Hippocampal formation (tissue), 2 donors: ENCODE data around the gene TEKTIP1.
"Not testable (repeated sequence)": the region's sequence is repeated elsewhere in the genome, so short reads cannot be mapped to it uniquely, and the experiment has no call there.

Experiments
- DNase-seq, 2 donors: peaks; one replicate each; lab custom pipeline; 2025; lab: John Stamatoyannopoulos, UW

TEKTIP1 gene

GRCh38 chr19:3523361-3524077 lies 15.5 kb upstream of the TEKTIP1 start:
- no peak for DNase-seq

- DNase-seq, result no peak
These were observed 14.7 kb upstream of the TEKTIP1 start for GRCh38 chr19:3524078-3524842.

DNA sequence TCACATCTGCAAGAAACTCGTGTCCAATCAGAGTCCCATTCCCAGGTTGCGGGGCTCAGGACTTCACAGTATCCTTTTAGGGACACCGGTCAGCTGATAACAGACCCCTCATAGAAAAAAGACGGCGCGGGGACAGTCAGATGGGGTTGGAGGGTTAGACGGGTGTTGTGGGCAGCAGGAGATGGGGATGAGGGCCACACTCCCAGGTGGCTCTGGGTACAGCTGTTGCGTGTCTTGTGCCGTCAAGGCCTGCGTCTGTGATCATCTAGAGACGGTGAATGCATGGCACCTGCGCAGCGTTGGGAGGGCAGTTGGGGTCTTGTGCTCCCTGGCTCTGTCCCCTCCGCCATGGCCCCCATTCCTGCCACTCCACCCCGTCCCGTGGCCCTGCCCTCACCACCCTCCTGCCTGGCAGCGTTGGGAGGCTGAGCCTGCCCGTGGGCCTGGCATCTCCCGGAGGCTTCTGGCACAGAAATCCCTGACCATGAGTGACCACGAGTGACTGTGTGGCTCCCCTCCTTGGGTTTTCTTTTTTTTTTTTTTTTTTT lies 14.0 kb upstream of the TEKTIP1 start:
- DNase-seq, result no peak

DNA sequence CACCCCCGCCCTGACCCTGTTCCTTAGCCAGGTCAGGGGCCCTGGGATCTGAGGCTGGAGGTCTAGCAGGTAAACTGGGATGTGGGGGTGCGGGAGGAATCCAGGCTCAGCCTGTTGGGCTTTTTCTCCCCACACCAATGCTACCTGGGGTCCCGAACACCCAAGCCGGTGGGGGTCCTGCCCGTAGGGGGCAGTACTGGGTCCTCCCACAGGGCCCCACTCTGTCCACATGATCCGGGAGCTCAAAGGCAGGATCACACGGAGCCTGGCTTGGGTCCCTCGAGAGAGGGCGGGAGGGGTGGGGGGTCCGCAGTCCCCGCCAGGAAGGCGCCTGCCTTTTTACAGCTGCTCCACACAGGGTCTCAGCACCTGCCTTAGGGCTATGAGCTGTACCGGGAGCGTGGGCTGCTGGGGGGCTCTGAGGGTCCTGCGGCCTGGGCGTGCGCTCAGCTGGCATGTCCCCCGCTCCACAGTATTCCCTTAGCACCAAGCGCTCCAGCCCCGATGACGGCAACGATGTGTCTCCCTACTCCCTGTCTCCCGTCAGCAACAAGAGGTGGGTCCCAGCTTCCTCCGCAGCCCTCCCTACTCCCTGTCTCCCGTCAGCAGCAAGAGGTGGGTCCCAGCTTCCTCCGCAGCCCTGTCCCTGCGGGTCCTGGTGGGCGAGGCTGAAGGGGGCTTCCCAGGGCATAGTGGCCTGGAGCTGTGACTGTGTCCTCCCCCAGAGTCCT lies 12.3 kb upstream of the TEKTIP1 start:
- no peak for DNase-seq

DNA sequence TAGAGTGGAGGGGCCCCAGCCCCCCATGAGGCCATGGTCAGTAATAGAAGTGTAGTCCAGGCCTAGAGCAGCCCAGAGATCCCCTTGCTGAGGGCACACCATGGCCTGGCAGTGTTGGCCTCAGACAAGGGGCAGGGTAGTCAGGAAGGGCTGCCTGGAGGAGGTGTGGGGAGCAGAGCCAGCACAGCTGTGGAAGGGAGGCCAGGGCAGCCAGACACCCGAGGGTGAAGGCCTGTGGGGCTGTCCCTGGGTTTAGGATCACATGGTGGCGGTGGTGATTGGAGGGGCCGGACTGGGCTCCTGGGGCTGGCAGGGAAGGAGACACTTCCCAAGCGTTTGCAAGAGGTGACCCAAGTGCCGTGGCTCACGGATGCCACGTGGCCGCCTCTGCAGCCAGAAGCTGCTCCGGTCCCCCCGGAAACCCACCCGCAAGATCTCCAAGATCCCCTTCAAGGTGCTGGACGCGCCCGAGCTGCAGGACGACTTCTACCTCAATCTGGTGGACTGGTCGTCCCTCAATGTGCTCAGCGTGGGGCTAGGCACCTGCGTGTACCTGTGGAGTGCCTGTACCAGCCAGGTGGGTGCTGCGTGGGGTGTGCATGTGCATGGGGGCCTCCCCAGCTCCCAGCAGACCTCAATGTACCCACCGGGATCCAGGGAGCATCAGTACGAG lies 11.6 kb upstream of the TEKTIP1 start:
- no peak for DNase-seq

DNA sequence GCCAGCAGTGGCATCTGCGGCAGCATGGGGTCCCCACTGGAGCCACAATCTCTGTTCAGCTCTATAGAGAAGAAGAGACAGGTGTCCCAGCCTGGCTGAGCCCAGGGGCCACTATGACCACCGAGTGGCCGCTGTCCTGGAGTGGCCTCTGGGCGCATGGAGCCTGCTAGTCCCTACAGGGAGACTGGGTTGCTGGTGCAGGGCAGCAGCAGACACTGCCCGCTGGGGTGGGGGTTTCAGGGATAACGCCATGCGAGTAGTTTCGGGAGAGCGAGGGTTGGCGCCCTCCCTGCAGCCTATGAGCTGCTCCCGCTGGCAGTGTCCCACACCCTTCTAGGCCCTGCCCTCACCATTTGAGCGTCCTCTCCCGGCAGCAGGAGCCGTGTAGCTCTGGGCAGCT lies 10.9 kb upstream of the TEKTIP1 start:
- DNase-seq, result no peak

DNA sequence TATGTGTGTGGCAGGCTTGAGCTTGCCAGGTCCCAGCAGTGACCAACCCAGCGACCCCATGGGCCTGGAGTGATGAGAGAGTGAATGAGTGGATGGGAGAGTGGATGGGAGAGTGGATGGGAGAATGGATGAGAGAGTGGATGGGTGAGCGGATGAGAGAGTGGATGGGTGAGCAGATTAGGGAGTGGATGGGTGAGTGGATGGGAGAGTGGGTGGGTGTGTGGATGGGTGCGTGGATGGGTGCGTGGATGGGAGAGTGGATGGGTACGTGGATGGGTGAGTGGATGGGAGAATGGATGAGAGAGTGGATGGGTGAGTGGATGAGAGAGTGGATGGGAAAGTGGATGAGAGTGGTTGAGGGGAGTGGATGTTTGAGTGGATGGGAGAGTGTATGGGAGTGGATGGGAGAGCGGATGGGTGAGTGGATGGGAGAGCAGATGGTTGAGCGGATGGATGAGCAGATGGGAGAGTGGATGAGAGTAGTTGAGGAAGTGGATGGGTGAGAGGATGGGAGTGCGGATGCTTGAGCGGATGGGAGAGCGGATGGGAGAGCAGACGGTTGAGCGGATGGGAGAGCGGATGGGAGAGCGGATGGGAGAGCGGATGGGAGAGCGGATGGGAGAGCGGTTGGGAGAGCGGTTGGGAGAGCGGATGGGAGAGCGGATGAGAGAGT lies 10.3 kb upstream of the TEKTIP1 start:
- DNase-seq, result no peak

DNA sequence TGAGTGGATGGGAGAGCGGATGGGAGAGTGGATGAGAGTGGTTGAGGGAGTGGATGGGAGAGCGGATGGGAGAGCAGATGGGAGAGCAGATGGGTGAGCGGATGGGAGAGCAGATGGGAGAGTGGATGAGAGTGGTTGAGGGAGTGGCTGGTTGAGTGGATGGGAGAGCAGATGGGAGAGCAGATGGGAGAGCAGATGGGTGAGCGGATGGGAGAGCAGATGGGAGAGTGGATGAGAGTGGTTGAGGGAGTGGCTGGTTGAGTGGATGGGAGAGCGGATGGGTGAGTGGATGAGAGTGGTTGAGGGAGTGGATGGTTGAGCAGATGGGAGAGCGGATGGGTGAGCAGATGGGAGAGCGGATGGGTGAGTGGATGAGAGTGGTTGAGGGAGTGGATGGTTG lies 9.7 kb upstream of the TEKTIP1 start:
- DNase-seq, result not testable (repeated sequence)

DNA sequence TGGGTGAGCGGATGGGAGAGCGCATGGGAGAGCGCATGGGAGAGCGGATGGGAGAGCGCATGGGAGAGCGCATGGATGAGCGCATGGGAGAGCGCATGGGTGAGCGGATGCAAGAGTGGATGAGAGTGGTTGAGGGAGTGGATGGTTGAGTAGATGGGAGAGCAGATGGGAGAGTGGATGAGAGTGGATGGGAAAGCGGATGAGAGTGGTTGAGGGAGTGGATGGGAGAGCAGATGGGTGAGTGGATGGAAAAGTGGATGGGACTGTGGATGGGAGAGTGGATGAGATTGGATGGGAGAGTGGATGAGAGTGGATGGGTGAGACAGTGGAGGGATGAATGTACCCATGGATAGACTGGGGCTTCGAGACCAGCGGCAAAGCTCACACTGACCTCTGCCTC lies 8.6 kb upstream of the TEKTIP1 start:
- no peak for DNase-seq

GRCh38 chr19:3531716-3532115 lies 7.3 kb upstream of the TEKTIP1 start:
- DNase-seq, result no peak

- no peak for DNase-seq
These were observed 6.7 kb upstream of the TEKTIP1 start for GRCh38 chr19:3532154-3532786.

DNA sequence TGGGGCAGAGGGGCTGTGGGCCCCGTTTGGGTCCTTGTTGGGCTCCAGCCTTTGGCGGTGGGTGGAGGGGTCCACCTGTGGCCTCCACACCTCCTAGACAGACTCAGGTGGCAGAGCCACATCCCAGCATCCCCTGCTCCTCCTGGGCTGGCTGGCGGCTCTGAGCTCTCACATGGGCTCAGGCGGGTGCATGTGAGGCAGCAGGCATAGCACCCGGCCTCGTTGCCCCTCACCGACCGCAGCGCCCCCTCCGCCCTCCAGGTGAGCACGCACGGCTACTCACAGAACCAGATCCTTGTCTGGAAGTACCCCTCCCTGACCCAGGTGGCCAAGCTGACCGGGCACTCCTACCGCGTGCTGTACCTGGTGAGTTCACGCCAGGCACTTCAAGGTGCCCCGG lies 5.9 kb upstream of the TEKTIP1 start:
- DNase-seq, result no peak

GRCh38 chr19:3533563-3534216 lies 5.3 kb upstream of the TEKTIP1 start:
- DNase-seq, result no peak

DNA sequence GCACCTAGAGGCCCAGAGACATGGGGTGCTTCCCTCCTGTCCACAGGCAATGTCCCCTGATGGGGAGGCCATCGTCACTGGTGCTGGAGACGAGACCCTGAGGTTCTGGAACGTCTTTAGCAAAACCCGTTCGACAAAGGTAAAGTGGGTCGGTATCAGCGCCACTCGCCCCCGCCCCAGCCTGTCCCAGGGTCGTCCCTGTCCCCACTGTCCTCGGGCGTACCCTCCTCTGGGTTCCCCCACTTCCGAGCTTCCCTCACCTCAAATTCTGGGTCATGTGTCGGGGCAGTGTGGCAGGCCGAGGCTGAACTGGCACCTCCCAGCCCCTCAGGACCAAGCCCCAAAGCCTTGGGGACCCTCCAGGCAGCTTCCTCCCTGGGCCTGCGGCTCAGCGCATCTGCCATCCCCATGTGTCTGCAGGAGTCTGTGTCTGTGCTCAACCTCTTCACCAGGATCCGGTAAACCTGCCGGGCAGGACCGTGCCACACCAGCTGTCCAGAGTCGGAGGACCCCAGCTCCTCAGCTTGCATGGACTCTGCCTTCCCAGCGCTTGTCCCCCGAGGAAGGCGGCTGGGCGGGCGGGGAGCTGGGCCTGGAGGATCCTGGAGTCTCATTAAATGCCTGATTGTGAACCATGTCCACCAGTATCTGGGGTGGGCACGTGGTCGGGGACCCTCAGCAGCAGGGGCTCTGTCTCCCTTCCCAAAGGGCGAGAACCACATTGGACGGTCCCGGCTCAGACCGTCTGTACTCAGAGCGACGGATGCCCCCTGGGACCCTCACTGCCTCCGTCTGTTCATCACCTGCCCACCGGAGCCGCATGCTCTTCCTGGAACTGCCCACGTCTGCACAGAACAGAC lies 4.4 kb upstream of the TEKTIP1 start:
- no peak for DNase-seq

- no peak for DNase-seq
These were observed 3.8 kb upstream of the TEKTIP1 start for GRCh38 chr19:3535235-3535535.

GRCh38 chr19:3535563-3535965 lies 3.4 kb upstream of the TEKTIP1 start:
- DNase-seq, result no peak

DNA sequence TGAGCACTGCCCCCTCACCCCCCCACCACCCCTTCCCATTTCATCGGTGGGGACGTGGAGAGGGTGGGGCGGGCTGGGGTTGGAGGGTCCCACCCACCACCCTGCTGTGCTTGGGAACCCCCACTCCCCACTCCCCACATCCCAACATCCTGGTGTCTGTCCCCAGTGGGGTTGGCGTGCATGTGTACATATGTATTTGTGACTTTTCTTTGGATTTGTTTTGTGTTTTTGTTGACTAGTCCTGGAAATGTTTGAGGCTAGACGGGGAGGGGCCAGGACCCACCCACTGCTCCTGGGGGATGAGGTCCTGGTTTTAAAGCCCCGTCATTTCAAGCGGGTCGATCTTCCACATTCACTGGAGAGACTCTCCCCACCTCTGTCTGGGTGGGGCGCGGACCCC lies 3.0 kb upstream of the TEKTIP1 start:
- DNase-seq, result no peak

DNA sequence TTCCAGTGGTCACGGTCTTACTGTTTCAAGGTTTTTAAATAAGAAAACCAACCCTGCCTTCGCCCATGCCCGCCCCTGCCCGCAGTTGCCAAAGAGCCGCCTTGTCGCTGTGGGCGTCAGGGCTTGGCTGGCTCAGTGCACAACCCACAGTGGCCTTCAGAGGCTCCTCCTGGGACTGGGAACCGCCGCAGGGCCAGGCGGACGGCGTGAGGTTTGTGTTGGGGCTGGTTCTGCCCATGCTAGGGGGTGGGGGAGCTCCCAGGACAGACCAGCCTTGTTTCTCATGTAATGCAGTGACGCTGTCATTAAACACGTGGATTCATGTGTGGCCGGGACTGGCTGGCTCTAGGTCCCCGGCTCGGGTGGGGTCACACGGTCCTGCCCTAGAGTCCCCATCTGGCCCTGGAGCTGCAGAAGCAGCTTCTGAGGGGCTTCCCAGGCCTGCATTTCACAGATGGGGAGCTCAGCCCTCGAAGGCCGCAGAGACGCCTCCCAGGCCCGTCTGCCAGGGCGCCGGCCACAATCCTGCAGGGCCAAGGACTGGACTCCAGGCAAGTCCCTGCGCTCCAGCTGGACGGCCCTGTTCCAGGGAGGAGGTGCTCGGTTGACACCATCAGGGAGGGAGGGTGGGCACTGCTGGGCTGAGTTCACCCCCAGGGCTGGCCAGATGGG lies 2.4 kb upstream of the TEKTIP1 start:
- peak; percentile 56 to 73 for DNase-seq

DNA sequence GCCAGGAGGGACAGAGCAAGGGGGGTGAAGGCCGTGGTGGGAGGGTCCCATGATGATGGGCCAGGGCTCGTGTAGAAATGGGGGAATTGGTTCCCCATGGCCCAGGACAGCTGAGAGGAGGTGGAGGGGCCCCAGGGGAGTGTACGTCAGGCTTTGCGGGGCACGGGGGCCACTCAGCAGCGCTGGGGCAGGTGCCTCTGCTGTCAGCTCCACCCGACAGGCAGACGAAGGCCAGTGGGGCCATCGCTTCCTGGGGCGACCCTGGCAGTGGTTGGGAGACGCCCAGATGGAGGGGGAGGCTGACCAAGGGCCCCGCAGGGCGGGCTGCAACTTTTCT lies 1.9 kb upstream of the TEKTIP1 start:
- no peak for DNase-seq
